ENCODE data around the gene DEF6.

- TF ChIP-seq CTCF (IDR thresholded peaks at IDR 0.05; ENCODE audit: insufficient read depth, low read depth, low read length): no peak
- TF ChIP-seq EZH2 (IDR thresholded peaks at IDR 0.05; ENCODE audit: insufficient read depth, low read length): no peak
Measured at GRCh38 chr6:35367646-35368037, 70.0 kb downstream of the DEF6 start.
